Measurements from ENCODE around the gene ELANE.
"Not testable (repeated sequence)": the region's sequence is repeated elsewhere in the genome, so short reads cannot be mapped to it uniquely, and the experiment has no call there.

ELANE gene

DNA sequence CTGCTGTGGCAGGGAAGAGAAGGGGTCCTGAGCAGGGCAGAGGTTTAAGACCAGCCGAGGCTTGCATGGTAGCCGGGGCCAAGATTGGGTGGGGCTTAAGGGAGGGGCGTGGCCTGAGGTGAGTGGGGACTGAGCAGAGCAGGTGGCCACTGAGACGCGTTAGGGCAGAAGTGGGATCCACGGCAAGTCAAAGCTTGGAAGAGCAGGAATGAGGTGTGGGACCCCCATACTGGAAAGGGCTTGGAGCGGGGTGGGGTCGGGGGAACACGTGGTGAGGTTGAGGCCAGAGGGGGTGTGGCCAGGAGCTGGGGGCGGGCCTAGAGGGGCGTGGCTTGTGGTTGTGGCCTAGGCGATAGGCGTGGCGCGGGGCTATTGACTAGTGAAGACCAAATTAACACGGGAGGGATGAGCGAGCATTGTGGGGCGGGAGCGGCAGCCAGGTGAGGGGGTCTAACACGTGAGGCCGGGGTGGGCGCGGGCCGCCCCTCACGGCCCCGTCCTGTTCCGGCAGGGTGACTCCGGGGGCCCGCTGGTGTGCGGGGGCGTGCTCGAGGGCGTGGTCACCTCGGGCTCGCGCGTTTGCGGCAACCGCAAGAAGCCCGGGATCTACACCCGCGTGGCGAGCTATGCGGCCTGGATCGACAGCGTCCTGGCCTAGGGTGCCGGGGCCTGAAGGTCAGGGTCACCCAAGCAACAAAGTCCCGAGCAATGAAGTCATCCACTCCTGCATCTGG lies 10.6 kb downstream of the ELANE start:
- peak; percentile 85 for DNase-seq (ENCODE audit: low read depth, low spot score)

DNA sequence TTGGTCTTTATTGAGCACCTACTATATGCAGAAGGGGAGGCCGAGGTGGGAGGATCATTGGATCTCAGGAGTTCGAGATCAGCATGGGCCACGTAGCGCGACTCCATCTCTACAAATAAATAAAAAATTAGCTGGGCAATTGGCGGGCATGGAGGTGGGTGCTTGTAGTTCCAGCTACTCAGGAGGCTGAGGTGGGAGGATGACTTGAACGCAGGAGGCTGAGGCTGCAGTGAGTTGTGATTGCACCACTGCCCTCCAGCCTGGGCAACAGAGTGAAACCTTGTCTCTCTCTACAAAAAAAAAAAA lies 11.2 kb downstream of the ELANE start:
- no peak for DNase-seq (ENCODE audit: low read depth, low spot score)

DNA sequence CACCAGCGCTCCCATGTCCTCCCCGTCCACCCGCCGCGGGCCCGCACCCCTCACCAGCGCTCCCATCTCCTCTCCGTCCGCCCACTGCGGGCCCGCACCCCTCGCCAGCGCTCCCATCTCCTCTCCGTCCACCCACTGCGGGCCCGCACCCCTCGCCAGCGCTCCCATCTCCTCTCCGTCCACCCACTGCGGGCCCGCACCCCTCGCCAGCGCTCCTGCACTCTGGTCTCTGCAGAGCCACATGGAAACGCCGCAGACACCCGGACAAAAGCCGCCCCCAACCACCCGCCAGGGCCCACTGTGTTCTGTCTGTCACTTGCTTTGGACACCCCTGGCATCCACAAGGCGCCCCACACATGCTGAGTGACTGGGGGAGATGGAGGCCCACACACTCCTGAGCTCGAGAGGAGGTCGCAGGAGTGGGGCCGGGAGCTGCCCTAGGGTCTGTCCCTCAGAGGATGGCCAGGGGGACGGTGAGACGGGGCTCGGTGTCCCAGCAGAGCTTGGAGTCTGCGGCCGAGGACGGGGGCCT lies 14.7 kb downstream of the ELANE start:
- DNase-seq (ENCODE audit: low read depth, low spot score), result no peak

DNA sequence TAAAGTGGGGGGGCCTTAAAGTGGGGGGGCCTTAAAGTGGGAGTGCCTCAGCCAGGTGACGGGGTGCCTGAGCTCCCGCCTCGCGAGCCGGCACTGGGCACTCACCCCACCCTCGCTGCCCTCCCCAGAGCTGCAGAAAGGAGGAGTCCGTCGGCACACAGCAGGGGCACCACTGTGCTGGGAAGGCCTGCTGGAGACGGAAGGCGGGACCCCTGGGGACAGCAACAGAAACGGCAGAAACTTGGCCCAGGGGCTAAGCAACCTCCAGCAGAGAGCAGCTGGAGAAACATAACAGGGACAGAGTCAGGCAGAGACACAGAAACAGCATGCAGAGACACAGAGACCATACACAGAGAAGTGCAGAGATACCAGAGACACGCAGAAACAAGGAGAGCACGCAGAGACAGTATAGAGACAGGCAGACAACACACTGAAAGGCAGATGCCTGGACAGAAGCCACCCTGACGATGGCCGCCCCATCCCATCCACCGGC lies 15.2 kb downstream of the ELANE start:
- DNase-seq (ENCODE audit: low read depth, low spot score), result peak; percentile 74

DNA sequence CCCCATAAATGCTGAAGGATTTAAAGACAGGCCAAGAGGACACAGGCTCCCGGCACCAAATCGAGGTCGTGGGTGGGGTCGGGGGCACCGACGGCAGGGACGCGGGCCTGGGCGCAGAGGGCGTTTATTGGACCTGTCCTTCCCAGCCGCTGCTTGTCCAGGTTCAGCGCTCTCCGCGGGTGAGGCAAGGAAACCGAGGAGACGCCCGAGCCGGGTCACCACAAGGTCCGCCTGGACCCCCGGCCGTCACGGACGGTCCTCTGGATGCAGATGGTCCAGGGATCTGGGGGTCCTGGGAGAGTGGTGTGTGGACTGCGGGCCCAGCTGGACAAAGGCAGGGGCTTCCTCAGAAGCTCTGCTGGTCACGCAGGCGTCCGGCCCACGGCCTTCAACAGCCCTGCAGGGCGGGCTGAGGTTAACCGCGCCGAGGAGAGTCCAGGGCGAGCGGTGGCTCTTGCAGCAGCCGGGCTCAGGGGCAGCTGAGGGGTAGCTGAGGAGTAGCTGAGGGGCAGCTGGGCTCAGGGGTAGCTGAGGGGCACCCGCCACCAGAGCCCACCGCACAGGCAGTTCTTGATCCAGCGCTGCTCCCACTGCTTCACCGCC lies 15.9 kb downstream of the ELANE start:
- DNase-seq (ENCODE audit: low read depth, low spot score), result no peak

DNA sequence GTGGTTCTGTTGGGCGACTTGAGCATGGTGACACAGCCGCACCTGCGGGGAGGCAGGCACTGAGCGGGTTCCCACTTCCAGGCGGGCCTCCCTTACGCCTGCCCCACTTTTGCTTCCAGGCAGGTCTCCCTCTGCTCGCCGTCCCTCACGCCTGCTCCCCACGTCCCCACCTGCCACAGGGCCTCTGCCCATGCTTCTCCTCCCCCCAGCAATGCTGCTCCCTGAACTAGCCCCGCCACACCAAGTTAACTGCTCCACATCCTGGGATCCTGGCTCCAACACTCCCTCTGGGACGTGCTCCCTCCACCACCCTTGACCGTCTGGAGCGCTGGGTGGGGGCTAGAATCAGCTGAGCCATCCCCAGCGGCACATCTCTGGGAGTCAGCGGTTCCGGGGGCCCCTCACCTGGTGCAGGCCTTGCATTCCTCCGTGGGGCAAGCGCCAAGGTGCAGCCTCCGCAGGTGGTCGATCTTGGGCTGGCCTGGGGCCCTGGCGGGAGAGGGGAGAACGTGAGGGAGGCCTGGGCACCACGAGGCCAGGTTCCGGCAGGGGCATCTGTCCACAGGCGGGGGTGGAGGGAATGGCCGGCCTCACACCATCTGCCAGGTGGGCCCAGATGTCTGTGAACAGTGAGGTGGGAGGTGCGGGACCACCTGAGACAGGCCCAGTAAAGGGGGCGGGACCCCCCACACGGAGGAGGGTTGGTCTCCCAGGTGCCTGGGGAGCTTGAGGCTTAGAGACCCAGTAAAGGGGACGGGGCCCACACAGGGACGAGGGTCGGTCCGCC lies 16.5 kb downstream of the ELANE start:
- DNase-seq (ENCODE audit: low read depth, low spot score), result no peak

DNA sequence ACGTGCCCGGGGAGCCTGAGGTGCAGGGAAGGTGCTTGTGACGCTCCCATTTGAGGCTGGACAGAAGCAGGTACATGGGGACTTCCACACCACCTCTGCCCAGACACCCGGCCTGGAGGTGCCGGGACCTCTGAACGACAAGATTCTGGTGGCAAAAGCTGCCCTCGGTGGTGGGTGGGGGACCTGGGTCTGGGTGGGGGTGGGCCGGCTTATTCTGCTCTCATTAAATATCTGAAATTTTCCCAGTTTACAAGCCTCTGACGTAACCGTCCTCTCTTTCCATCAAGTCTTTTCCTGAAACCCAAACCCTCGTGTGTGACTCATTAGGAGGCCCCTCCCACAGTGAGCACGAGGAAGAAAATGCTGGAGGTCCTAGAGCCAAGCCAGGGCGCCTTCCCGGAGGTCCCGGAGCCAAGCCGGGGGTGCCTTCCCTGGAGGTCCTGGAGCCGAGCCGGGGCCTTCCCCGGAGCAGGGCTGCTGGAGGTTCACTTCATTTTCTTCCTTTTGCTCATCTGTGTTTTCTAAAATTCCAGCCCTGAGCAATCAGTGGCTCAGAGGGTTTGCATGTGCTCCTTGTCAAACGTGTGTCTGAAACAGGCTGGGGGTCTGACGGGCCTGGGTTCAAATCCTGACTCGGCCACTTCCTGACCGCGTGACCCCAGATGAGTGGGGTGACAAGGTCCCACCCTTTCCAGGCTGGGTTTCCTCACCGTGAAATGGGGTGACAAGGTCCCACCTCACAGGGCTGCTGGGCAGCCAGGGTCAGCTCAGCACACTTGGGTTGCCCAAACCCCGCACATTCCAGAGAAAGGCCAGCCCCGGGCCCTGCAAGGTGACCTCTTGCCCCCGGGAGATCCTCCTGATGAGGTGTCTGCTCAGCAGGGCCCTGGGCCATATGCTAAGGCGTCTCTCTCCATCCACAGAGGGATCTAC lies 17.4 kb downstream of the ELANE start:
- peak; percentile 76 for DNase-seq (ENCODE audit: low read depth, low spot score)

DNA sequence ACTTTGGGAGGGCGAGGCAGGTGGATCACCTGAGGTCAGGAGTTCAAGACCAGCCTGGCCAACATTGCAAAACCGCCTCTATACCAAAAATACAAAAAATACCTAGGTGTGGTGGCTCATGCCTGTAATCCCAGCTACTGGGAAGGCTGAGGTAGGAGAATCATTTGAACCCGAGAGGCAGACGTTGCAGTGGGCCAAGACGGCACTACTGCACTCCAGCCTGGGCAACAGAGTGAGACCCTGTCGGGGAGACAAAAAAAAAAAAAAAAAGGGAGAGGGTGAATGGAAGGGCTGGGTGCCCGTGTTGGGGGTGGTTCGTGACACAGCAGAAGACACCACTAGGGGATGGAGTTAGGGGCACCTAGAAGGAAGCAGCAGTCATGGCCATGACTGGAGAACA lies 18.2 kb downstream of the ELANE start:
- no peak for DNase-seq (ENCODE audit: low read depth, low spot score)

DNA sequence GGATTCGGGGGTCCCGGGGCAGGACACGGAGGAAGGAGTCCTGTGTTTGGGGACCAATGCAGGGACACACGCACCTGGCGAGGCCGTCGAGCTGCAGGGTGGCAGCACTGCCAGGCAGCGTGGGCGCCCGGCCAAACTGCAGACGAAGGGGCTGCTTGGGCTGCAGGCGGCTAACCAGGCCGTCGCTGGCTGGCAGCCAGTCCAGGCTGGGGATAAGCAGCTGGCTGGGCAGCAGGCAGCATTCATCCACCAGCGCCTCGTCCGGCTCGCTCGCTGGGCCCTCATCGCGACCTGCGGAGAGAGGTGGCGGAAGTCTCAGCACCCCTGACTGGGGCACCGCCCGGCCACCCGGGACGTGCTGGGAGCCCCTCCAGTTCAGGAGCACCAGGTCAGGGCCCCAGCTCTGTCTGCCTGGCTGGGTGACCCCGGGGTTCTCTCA lies 18.9 kb downstream of the ELANE start:
- DNase-seq (ENCODE audit: low read depth, low spot score), result no peak

DNA sequence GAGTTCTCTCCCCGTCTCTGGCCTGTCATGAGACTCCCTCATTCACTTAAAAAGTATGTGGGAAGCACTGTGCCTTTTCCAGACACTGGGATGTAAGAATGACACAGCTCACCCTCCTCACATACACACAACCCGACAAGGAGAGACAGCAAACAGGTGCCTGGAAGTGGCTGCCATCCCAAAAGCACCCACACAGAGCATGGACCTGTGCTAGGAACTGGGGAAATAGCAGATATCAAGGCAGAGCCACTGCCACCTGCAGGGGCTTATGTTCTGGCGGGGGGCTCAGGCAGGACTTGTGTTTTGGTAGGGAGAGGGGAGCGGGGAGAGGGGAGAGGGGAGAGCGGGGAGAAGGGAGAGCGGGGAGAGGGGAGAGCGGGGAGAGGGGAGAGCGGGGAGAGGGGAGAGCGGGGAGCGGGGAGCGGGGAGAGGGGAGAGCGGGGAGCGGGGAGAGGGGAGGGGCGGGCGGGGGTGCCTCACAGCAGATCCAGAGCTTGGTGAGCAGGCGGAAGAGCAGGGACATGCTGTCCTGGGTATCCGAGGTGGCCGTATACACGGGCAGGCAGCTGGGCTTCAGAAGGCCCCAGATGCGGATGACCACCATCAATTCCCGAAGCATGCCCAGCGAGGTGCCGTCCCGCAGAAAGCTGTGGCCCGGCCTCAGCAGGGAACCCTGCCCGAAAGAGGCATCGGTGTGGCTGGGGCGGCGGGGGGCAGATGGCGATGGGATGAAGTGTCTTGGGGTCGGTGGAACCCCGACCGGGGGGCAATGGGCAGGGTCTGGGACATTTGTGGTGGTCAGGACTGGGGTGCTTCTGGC lies 19.6 kb downstream of the ELANE start:
- peak; percentile 50 for DNase-seq (ENCODE audit: low read depth, low spot score)

DNA sequence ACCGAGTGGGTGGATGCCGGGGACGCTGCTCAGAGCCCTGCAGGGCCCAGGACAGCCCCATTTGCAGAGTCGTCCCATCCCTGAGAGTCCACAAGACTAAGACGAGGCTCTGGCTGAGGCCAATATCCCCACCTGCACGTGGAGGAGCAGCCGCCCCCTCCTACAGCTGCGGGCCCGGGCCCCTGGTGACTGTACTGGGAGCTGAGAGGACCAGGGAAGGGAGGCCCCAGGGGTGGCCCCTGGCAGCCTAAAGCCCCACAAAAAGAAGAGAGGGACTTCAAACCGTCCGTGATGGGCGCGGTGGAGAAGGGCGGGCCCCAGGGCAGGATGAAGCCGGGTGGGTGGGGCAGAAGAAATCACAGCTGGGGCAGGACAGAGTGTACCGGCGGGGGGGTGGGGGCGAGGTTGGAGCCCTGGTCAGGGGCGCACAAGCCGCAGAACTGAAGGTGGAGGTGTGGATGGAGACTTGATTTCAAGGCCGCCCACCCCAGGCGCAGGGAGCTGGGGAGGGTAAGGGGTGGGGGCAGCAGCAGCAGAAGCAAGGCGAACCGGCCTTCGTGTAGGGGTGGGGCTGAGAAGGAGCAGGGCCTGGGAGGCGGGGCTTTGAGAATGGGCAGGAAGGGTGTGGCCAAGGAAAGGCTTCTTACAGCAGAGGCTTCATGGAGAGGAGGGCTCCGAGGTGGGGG lies 20.3 kb downstream of the ELANE start:
- peak; percentile 94 for DNase-seq (ENCODE audit: low read depth, low spot score)

DNA sequence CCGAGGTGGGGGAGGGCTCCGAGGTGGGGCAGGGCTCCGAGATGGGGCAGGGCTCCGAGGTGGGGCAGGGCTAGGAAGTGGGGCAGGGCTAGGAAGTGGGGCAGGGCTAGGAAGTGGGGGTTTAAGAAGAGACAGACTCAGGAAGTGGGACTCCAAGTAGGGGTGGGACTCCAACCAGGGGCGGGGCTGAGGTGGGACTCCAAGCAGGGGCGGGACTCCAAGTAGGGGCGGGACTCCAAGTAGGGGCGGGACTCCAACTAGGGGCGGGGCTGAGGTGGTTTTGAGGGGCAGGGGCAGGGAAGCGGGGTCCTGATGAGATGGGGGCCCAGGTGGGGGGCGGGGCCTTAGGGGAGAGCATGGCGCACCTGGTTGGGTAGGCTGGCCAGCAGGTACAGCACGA lies 21.0 kb downstream of the ELANE start:
- no peak for DNase-seq (ENCODE audit: low read depth, low spot score)

DNA sequence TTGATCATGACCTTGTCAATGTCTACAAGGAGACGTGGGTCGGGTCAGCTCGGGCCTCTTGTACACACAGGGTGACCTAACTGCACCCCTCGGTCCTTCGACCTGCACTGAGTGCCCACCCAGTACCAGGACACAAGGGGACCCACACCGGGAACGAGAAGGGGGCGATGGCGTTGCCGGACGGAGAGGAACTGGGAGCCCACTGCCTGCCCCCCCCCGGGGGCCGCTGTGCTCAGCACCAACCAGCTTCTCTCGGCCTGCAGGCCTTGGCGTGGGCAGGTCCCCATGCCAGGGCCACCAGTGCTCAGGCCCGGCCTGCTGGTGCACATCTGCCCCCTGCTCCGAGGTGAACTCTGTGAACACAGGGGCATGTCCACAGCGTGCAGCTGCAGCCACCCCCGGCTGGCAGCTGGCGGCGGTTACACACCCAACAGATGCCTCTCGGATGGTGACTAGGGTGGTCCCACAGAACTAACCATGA lies 21.5 kb downstream of the ELANE start:
- no peak for DNase-seq (ENCODE audit: low read depth, low spot score)

DNA sequence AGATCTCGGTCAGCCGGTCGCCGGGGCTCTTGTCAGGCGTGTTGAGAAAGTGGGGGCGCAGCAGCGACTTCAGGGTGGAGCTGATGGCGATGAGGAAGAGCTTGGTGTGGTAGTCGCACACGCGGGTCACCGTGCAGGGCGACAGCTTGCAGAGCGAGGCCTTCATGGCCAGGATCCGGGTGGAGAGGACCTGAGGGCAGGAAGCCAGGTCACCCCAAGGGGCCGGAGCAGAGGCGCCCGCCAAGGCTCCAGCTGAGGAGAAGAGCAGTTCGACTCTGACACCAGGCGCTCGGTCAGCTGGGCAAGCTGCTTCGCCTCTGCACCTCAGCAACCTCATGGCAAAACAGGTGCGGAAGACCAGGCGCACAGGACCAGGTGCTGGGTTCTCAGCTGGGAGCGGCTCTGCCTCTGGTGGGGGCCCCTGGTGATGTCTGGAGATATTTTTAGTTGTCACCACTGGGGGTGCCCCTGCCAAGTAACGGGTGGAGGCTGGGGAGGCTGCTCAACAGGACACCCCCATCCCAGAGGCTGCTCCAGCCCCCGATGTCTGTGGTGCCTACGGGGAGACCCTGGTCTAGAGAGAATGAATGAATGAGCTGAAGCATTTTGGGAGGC lies 23.3 kb downstream of the ELANE start:
- no peak for DNase-seq (ENCODE audit: low read depth, low spot score)

DNA sequence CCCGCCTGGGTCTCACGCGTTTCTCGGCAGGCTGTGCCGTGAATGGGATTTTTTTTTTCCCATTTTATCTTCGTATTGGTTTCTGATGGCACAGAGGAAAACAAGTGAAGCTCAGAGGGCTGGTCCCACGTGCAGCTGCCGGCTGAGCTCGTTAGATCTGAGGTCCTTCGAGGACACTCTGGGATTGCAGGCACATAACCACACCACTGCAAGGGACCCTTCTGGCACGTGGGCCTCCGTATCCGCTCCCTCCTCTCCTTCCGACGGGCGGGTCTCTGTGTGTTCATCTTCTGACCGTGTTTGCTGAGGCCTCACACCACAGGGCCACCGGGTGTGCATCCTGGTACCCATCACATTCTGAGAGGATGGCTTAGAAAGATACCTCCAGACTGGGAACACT lies 24.0 kb downstream of the ELANE start:
- no peak for DNase-seq (ENCODE audit: low read depth, low spot score)

DNA sequence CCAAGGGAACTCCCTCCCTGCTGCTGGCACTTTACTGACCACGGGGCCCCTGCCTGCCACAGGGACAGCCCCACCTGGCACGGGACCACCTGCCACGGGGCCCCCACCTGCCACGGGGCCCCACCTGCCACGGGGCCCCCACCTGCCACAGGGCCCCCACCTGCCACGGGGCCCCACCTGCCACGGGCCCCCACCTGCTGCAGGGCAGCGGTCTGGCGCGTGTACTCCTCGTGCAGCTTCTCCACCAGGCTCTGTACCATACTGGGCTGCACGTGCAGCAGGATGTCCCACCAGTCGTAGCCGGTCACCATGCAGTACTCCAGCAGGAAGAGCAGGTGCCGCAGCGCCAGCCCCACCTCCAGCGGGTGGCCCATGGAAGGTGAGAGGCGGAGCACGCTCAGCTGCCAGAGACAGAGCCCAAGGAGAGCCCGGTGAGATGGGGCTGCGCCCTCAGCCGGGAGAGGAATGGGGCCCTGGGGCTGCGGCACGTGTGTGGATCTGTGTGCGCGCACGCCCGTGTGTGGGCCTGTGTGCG lies 24.7 kb downstream of the ELANE start:
- no peak for DNase-seq (ENCODE audit: low read depth, low spot score)

DNA sequence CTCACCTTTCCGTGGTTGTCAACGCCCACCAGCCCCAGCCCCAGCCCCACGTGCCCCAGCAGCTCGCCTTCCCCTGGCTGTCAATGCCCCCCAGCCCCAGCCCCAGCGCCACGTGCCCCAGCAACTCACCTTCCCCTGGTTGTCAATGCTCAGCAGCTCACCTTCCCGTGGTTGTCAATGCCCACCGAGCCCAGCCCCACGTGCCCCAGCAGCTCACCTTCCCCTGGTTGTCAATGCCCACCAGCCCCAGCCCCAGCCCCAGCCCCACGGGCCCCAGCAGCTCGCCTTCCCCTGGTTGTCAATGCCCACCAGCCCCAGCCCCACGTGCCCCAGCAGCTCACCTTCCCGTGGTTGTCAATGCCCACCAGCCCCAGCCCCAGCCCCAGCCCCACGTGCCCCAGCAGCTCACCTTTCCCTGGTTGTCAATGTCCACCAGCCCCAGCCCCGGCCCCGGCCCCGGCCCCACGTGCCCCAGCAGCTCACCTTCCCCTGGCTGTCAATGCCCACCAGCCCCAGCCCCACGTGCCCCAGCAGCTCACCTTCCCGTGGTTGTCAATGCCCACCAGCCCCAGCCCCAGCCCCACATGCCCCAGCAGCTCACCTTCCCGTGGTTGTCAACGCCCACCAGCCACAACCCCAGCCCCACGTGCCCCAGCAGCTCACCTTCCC lies 26.0 kb downstream of the ELANE start:
- DNase-seq (ENCODE audit: low read depth, low spot score), result not testable (repeated sequence)

DNA sequence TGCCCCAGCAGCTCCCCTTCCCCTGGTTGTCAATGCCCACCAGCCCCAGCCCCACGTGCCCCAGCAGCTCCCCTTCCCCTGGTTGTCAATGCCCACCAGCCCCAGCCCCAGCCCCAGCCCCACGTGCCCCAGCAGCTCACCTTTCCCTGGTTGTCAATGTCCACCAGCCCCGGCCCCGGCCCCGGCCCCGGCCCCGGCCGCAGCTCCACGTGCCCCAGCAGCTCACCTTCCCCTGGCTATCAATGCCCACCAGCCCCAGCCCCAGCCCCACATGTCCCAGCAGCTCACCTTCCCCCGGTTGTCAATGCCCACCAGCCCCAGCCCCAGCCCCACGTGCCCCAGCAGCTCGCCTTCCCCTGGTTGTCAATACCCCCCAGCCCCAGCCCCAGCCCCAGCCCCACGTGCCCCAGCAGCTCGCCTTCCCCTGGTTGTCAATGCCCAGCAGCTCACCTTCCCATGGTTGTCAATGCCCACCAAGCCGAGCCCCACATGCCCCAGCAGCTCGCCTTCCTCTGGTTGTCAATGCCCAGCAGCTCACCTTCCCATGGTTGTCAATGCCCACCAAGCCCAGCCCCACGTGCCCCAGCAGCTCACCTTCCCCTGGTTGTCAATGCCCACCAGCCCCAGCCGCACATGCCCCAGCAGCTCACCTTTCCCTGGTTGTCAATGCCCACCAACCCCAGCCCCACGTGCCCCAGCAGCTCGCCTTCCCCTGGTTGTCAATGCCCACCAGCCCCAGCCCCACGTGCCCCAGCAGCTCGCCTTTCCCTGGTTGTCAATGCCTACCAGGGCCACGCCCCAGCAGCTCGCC lies 26.9 kb downstream of the ELANE start:
- DNase-seq (ENCODE audit: low read depth, low spot score), result not testable (repeated sequence)

Measured in ELF-1 (cell line).